CD4-positive, alpha-beta T cell treated with Interleukin-1 beta for 1 hour (primary cell): ENCODE data around the gene TSPAN7.

ENCODE experiments used
- DNase-seq, 2 donors: peaks; one replicate each; pipeline ENCODE4 v3.0.0-alpha.2; 2020 to 2022

The TSPAN7 gene

GRCh38 chrX:38649674-38650647, 88.6 kb downstream of the TSPAN7 start:
- no peak for DNase-seq

- DNase-seq, result no peak
Measured at GRCh38 chrX:38651625-38652601, 90.6 kb downstream of the TSPAN7 start.

DNA sequence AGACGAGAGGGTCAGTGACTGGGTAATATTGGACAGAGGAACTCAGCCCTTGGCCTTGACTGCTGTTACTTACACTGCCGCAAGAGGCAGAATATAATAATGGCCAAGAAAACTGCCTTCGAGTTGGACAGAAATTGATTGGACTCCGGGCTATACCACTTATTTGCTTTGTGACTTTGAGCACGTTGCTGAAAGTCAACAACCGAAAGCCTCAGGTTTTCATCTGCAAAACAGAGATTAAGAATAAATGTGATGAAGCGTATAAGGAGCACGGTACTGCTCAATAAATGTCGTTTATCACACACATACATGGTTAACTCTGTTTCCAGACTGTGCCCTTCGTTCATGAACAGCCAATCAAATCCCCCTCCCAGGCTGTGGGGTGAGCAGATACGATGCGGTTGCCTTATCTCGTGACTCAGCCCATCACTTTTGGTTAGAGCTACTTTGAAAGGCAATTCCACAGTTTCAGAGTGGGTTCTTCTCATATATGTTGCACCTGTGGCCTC, 91.6 kb downstream of the TSPAN7 start:
- DNase-seq, result no peak

- DNase-seq, result no peak
Measured at GRCh38 chrX:38654302-38654701, 93.0 kb downstream of the TSPAN7 start.

DNA sequence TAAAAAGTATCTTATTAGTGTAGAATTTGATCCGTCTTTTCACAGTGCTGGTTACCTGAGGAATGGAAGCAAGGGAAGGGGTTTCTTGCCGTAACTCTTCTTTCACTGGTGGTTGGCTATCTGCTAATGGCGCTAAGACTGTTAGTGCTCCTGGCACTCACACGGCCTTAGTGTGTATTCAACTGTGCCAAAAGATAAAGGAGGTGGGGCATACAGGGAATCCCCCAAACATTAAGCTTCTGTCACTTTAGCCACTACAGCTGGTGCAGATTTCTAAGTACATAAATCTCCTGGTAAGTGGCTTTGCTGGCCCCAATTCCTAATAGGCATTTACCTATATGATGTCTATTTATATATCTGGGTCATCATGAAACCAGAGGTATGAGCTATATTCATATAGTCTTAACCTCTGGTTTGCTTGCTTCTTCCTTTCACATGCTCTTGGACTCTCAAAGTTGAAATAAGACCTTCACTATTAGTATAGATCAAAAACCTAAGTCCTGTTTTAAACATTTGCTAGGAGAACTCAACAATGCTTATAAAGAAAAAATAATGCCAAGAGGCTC, 95.1 kb downstream of the TSPAN7 start:
- DNase-seq, result no peak

- no peak for DNase-seq
Measured at GRCh38 chrX:38657562-38657961, 96.2 kb downstream of the TSPAN7 start.

GRCh38 chrX:38660395-38661102, 99.2 kb downstream of the TSPAN7 start:
- no peak for DNase-seq

DNA sequence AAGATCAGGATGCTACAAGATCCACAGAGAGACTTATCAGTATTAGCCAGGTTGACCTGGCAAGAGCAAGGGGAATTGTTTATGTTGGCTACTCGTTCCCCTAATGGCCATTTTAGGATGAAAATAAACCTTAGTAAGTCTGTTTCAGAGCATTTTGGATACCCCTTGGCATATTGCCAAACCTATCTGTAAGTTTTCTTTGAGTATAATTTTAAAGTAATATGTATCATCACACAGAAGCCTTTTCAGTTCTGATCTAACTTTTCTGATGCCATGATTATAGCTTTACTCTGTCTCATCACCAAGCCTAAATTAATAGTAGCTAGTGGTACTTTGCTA, 99.7 kb downstream of the TSPAN7 start:
- no peak for DNase-seq

GRCh38 chrX:38661561-38661960, 100.2 kb downstream of the TSPAN7 start:
- no peak for DNase-seq

GRCh38 chrX:38662640-38663039, 101.3 kb downstream of the TSPAN7 start:
- DNase-seq, result no peak

DNA sequence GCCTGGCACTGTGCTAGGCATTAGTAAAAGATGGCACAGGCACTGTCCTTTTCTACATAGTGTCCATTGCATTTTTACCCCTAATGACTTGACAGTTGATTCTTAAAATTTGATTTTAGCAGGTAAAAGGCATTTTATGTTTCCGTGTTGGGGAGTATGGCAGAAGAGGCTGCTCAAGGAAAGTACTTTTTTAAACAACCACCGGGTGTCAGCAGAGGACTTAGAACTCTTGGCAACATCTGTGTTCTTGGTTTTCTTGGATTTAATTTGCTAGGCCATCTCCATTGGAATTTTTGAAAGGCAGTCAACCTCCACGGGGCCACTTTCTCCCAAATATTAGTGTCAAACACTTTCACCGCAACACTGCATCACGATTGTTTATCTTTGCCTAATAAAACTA, 102.9 kb downstream of the TSPAN7 start:
- peak in 1 of 2 donors; percentile 6 for DNase-seq

DNA sequence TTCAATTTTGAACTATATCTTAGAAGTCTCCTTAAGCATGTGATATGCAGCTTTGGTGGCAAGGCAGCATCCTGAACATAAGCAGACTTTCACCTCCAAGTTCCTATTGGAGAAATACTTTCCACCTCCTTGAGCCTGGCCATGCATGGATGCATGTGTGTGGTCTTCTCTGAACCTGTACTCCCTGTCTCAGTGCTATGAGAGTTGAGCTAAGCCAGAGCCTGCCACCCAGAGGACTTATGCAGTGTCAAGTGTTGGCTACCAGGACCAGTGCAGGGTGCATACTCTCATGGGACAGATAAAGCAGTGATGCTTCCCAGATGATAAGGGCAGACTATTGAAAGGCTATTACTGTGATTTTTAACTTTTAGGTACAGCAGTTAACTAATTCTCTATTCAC, 105.6 kb downstream of the TSPAN7 start:
- no peak for DNase-seq

DNA sequence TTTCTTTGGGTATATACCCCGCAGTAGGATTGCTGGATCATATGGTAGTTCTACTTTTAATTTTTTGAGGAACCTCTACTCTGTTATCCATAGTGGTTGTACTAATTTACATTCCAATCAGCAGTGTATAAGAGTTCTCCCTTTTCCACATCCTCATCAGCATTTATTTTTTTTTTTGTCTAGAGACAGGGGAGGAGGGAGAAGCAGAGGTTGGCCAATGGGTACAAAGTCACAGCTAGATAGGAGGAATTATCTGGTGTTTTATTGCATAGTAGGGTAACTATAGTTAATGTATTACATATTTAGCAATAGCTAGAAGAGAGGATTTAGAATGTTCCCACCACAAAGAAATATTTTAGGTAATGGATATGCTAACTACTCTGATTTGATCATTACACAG, 107.4 kb downstream of the TSPAN7 start:
- DNase-seq, result no peak

DNA sequence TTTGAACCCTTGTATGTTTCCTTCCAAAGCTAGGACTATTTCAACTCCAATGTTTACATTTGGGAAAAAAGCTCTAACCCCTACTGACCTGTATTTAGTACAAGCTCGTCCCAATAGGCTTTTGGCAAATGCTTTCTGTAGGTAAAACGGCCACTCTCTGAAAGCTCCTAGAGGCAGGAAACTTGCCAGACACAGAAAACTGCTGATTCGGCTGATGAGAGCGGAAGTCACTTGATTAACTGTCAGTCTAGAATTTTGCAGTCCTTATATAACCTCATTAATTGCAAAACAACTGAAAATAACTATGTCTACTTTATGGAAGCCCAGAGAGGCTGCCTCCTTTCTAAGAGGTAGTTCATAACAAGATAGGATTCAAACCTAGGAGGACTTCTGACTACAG, 108.1 kb downstream of the TSPAN7 start:
- peak; percentile 5 to 16 for DNase-seq

DNA sequence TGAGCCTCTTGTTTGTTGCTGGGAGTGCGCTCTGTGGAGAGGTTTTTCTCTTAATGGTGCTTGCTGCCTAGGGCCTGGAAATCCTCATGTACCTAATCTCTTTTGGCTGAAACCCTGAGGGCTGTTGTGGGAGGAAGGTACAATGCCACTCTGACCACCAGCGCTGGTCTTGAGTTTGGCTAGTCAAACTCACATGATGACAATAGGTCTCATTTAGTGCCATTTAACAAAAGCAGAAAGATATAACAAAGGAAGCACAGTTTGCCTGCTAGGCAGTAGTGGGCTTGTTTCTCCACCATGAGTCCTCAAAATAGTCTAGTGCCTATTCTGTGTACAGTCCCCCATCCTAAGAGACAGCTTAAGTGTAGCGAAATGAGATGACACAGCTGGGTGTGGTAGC, 111.3 kb downstream of the TSPAN7 start:
- DNase-seq, result no peak

- no peak for DNase-seq
Measured at GRCh38 chrX:38675856-38676255, 114.5 kb downstream of the TSPAN7 start.

DNA sequence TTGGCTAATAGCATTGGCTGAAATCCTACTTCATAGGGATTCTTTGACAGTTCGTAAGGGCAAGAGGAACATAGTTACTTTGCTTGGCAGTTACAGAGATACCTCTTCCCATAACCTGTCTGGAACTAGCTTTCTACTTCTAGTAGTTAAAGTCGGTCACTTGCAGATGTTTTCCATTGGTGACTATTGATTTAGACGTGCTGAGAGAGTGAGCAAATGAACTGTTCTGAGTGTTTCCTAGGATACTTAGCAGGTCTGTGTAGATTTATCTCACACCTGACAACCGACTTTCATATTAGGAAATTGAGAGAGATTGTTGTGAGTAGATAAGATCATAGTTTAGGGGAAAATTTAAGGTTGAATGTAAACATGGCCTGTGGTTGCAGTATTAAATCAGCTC, 116.8 kb downstream of the TSPAN7 start:
- DNase-seq, result no peak

DNA sequence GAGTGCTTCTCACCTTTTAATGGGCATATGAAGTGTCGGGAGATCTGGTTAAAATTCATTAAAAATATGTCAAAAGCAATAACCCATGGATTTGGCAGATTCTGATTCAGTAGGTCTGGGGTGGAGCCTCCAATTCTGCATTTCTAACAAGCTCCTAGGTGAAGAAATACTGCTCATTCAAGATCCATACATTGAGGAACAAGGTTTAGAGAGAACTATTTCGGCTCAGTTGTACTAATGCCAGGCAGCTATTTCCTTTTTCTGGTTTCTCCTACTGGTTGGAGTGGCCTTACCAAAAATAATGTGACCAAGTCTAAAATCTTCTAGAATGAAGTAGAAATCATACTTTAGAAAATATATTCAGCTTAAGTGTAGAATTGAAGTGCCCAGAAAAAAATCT, 117.5 kb downstream of the TSPAN7 start:
- no peak for DNase-seq

DNA sequence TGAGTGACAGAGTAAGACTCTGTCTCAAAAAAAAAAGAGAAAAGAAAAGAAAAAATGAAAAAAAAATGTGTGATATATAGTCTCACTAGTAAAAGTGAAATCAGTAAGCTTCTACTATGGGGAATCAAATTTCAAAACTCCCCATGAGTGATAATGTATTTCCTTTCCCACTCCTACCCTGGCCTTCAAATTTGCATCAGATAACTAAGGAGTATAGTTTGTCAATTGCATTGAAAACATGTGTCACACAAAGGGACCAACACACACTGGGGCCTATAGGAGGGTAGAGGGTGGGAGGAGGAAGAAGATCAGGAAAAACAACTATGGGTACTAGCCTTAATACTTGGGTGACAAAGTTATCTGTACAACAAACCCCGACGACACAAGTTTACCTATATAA, 118.4 kb downstream of the TSPAN7 start:
- DNase-seq, result no peak

- DNase-seq, result no peak
Measured at GRCh38 chrX:38682095-38682494, 120.8 kb downstream of the TSPAN7 start.

DNA sequence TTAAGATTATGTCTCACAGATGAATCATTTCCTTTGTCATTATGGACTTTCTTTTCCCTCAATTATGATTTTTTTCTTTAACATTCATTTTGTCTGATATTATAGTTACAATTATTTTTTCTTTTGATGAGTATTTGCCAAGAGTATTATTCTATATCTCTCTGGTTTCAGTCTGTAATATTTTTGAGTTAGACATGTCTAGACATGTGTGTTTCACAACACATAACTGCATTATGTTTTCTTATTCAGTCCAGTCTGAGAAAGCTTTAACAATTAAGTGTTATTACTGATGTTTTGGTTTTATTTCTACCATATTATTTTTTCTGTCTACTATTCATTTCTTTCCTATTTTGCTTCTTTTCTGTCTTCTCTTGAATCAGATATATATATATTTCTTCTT, 131.6 kb downstream of the TSPAN7 start:
- DNase-seq, result no peak

GRCh38 chrX:38694394-38694793, 133.1 kb downstream of the TSPAN7 start:
- DNase-seq, result no peak

- no peak for DNase-seq
Measured at GRCh38 chrX:38697461-38697860, 136.1 kb downstream of the TSPAN7 start.
